NCI-H1105 treated with DMSO at 0.1 percent for 48 hours (cell line): ENCODE measurements around the gene SOST.

Experiments used
- DNase-seq: peaks from one replicate; lab custom pipeline; 2025; lab: John Stamatoyannopoulos, UW

Gene SOST

DNA sequence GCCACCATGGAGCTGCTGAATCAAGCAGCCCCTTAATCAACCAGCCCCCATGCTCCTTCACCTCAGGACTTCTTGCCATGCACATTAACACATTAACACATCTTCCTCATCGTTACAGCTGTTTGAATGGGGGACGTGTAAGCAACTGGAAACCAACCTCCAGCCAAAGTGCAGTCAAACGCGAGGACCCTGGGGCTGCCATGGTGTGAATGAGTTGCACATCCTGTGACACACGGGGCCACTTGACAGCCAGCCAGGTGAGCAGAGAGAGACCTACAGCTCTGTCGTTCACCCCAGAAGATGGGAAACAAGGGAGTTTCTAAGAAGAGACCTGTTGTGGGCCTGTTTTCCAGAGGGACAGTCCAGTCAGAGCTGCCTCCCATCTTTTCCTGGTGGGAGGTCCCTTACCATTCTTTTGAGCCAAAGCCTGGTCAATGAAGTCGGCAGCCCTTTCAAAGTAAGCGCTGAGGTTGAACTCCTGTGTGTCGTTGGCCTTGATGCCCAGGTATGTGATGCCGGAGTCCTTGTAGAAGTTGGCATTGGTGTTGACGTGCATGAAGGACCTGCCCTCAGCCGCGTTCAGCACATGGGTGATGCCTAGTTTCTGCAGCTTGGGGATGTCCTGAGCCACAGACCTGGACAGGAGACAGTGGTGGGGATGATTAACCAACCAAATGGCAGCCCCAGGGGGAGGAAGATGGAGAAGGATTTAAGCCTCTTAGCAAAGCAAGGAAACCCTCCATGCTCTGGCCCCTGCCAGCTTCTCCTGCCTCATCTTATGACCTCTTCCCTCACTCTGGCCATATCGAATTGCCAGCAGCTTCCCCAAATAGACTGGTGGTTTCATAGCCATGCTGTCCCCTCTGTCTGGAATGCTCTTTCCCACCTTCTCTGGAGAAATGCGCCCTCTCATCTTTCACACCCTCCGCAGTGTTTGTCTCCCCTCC lies 16.0 kb upstream of the SOST start:
- no peak for DNase-seq

DNA sequence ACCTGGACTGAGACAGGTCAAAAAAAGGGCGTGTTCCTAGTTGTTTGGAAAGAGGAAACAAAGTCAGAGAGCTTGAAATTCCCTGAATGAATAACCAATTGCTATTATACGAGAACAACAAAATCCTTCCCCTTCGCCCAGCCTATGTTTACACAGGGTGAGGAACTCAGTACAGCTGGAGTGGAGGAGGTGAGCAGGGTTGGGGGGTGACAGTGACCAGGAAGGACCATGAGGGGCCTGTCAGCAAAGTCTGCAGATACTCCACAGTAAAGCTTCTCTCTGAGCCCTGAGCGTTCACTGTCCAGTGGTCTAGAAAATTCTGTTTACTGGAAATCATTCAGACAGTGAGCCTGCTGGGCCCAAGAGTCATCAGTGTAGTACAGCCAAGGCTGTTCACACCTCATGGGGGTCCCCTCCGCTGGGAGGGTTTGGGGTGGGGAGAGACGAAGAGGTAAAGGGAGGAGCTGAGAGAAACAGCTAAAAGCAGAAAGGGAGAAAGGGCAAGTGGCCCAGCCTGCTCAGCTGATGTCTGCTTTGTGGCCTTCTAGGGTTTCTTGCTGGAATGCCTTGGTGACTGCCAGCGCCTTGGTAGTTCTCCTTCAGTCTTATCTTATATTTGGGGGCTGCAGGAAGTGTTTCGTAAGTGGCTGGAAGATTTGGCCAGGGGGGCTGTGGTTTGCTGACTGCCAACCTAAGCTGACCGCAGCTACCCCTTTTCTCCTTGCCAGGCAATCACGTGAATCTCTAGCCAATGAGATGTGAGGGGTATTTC lies 14.5 kb upstream of the SOST start:
- no peak for DNase-seq

- no peak for DNase-seq
Observed at GRCh38 chr17:43771463-43771862, 12.9 kb upstream of the SOST start.

DNA sequence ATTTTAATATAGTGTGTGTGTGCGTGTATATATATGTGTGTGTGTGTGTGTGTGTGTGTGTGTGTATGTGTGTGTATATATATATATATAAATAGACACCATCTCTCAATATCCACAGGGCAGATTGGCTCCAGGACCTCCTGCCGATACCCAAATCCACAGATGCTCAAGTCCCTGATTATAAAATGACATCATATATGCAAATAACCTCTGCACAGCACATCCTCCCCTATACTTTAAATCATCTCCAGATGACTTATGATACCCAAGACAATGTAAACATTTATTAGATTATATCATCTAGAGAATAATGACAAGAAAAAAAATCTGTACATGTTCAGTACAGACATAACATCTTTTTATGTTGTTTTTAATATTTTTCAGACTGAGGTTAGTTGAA lies 12.4 kb upstream of the SOST start:
- DNase-seq: no peak

DNA sequence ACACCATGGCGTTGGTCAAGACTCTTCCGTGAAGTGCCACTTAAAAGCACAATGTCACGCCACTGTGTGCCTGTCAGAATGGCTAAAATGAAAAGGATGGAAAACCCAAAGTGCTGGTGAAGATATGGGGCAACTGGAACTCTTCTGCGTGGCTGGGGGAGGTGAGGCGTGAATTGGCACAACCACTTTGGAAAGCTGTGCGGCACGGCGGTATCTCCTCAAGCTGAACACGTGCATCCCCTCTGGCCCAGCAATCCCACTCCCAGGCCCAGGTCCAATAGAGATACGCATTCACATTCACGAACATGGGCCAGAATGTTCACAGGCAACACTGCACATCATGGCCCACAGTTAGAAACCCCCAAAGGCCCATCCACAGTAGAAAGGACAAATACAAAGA lies 11.3 kb upstream of the SOST start:
- DNase-seq: no peak

GRCh38 chr17:43769426-43769825 lies 10.8 kb upstream of the SOST start:
- no peak for DNase-seq

DNA sequence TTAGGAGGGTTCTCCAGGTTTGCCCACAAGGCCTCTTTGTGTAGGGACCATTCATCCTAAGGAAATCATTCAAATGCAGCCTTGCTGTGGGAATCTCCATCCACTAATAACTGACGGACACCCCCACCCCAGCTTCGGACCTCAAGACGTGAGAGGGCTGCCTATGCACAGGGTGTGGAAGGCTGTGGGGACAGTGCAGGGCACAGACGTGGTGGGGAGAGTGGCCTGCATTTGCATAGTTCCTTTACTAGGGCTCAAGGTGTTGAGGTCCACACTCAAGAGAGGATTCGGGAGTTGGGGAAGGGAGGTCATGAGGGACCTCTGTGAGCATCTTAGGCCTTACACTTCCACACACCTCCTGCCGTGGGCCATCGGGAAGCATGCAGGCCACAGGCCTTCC lies 10.4 kb upstream of the SOST start:
- DNase-seq: no peak

DNA sequence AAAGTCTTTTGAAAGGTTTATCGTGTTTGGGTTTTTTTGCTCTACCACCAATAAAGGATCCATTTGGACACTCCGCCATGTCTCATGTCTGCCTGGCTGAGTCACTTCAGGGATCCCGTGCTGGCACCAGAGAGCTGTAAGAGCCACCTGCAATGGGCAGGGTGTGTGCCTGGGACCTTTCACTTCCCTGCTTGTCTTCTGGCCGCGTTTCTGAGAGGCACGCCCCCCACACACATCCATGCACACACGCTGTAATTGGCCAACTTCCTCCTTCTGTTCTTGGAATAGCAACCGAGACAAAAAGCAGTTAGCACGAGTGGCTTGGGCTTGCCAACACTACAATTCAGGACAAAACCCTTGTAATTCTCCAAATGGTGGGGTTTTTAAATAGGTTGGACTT lies 9.8 kb upstream of the SOST start:
- DNase-seq: no peak

DNA sequence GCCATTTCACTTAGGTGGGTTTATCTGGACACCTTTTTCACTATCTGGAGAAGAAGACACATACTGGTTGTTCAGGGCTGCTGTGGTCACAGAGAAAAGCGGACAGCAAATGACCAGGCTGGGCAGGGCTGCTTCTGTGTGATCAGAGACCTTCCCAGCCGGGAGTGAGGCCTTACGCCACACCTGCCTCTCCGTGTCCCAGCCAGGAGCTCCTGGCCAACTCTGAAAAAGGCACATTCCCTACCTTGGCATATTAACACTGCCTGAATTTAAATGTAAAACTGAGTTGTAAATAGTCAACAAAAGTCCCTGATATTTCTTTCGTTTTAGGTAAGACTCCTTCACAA lies 9.1 kb upstream of the SOST start:
- no peak for DNase-seq

- DNase-seq: no peak
Observed at GRCh38 chr17:43767053-43767712, 8.6 kb upstream of the SOST start.

DNA sequence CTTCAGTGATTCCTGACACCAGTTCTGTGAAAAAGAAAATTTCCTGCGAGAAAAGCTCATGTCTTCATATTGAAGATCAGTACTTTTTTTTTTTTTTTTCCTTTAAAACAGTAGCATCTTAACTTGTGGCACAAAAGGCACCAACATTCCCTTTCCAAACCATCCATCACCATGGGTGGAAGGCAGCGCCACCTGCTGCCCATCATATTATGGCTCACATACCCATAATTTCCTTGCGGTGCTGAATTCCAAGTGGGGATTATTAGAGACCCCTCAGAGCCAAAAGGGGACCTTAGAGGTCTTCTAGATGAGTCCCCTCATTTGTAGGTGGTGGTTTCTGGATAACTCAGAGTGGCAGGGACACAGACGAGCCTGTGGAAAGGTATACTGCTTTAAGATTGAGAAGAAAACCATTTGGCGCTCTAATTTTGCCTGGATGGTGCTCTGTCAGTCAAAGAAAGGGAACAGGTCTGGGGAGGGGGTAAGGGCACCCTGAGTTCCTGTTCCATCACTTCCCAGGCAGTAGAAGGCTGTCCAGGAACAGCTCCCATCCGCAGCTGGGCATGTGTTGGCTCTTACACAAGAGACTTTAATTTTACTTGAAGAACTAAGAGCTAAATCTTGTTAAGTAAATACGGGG lies 7.9 kb upstream of the SOST start:
- peak; percentile 35 for DNase-seq

GRCh38 chr17:43760254-43760852 lies 1.8 kb upstream of the SOST start:
- peak; percentile 80 for DNase-seq

DNA sequence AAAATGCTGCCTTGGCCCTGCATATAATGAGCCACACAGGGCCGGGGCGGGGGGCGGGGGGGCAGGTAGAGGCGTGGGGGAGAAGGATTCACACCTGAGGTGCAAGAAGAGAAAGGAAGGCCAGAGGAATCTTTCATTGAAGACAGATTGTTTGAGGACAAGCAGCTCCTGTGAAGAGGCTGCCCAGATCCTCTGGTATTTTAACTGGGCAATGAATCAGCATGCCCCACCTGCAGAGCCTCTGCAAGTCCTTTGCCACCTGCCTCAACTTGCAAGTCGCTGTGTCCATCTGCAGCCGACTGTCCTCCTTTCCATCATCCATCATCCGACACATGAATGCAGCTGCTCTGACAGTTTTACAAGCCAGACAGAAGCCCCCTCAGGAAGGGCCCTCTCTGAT lies 1.2 kb upstream of the SOST start:
- DNase-seq: no peak

DNA sequence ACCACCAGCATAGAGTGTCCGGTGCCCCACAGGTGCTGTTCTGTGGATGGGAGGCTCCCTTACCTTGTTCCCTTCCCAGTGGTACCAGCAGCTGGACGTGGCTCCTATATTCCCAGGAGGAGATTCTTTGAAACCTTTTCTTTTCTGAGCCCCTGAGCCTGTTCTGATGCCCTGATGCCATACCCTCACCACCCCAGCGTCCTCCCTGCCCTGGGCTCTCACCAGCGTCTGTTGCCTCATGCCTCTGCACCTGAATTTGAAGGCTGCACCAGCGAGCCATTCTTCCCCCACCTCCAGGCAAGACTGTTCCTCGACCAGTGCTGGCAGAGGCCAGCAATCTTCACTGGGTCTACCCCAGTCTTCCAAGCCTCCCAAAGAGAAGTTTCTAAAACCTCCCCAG lies 505 bp downstream of the SOST start:
- no peak for DNase-seq

DNA sequence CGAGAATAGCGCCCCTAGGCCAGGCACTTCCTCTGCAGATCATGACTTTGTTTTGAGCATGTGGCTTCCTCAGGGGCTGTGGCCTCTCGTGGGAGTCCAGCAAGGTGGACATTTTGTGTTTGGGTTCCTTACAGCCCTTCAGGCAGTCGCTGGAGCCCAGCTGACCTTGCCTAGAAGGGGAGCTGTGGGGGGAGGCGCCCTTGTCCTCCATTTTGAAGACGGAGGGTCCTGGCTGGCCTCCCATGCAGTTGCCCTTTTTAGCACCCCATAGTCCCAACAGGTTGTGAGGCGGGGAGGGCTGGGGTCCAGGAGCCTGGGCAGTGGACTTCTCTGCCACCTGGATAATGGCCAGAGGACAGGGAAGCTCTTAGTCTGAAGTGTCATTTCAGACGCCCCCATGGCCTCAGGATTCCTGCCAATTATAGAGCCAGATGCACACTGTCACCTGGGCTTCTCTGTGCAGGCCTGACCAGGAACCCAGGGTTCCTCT lies 1.4 kb downstream of the SOST start:
- no peak for DNase-seq

DNA sequence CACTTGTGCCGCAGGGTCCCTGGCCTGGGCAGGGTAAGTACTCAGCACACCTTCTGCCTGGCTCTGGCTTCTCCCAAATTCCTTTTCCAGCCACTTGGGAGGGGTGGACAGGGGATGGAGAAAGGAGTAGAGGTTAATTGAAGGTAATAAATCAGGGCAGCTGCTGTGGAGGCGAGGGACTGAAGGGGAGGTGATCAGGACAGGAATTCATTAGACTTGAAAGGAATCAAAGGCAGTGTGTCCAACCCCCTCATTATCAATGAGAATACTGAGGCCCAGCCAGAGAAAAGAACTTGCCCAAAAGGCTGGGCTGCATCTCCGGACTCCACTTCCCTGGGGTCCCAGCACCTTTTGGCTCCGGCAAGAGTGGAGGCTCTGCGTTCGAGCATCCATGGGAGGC lies 2.4 kb downstream of the SOST start:
- DNase-seq: no peak

DNA sequence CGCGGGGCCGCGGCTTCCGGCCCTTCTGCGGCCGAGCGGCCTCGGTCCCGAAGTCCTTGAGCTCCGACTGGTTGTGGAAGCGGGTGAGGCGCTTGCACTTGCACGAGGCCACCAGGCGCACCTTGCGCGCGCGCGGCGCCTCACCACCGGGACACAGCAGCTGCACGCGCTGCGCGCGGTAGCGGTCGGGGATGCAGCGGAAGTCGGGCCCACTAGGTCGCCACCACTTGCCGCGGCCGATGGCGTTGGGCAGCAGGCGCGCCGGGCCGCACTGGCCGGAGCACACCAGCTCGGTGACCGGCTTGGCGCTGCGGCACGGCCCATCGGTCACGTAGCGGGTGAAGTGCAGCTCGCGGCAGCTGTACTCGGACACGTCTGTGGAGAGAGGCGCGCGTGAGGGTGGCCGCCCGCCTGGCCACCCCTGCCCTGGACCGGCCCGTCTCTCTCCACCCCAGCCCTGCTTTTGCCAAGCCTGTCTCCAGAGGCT lies 3.2 kb downstream of the SOST start:
- peak; percentile 3 for DNase-seq

GRCh38 chr17:43754947-43755346 lies 3.6 kb downstream of the SOST start:
- no peak for DNase-seq

DNA sequence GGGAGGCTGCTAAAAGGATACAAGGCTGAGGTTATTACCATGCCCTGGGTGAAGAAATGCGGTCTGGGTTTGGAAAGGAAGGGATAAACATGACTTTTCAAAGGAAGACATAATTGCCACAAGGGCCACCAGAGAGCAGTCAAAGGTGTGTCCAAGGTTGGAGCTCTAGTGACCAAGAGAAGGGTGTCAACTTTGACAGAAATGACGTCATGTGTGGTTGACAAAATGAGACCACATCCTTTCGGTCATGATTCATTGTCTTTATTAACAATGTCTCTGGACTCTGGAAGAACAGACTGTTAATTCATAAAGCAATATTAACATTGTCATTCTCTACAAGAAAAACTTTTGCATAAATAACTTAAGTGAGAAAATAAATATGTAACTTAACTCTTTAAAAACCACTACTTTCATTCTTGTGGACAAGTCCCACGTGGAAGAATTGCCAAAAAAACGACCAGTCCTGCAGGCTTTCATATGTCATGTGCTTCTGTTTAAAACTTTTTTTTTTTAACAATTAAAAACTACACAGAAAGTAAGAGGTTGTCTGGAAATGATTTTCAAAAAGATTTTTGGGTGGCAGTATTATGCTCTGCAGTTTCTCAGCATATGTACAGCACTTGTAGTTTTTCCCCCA lies 5.0 kb downstream of the SOST start:
- no peak for DNase-seq

DNA sequence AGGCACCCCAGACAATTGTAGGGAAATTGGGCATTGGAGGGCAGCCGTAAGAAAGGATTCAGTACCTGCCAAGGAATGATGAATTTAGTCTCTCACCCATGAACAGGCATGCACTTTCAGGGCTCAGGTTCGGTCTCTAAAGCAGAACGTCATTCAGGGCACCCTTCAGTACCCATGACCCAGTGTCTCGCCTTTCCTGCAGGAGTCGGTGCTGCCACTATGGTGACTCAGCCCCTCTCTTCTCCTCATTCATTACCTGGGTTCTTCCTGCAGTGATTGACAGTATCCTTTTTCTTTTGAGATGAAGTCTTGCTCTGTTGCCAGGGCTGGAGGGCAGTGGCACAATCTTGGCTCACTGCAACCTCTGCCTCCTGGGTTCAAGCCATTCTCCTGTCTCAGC lies 8.4 kb downstream of the SOST start:
- no peak for DNase-seq

DNA sequence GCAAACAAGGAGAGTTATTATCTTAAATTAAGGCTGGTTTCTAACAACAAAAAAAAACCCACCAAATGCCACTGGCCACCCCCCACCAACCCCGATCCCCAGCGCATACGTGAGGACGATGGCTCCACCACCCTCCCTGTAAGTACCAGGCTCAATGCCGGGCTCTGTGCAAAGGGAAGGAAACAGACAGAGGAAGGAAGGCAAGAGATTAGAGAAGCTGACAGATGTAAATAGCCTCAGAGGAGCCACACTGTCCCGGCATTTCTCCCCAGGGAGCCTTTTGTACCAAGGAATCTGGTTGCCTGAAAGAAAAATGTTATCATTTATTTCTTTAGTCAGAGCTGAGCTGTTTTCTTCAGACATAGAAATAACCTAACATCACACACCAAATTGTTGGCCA lies 13.1 kb downstream of the SOST start:
- no peak for DNase-seq
